MM.1S (cell line): ENCODE results near the gene PNMT.

Experiments
- EZH2 ChIP-seq: fragments of 300-600 bp; sonication (generic); optimal IDR thresholded peaks from 2 replicates; pipeline ENCODE3; 2017; ENCODE audit warnings: low read depth, mild to moderate bottlenecking, antibody characterized with exemption, low read length, mixed read lengths
- EZH2phosphoT487 ChIP-seq: fragments of 300-600 bp; sonication (generic); IDR thresholded peaks from 2 replicates; pipeline ENCODE4 v1.6.1; 2018; ENCODE audit warnings: antibody characterized with exemption, low read length
- TF ChIP-seq, protein P1 (sequence below): fragments of 300-600 bp; sonication (generic); IDR thresholded peaks from 2 replicates; pipeline ENCODE4 v1.5.1; 2016; ENCODE audit warnings: antibody characterized with exemption, low read length, mixed read lengths

DNA sequence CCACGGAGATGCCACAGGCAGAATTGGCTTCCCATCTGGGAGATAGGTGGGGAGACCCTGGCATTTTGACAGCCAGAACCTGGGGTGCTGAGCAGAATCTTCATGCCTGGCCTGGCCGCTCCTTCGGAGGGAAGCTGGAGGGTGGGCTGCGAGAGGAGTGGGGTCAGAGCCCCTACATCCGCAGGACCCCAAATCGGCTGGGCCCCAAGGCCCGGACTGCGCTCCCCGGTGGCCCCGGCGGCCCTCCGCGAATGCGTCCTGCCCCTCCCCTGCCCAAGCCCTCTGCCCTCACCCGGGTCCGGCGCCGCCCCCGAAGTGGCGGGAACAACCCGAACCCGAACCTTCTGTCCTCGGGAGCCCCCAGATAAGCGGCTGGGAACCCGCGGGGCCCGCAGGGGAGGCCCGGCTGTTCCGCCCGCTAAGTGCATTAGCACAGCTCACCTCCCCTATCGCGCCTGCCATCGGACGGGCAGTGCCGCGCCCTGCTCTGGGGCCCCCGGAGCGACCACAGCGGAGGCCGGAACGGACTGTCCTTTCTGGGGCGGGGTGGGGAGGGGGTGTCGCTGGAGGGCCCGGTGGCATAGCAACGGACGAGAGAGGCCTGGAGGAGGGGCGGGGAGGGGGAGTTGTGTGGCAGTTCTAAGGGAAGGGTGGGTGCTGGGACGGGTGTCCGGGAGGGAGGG is 850 bp upstream of the PNMT start:
- TF ChIP-seq, protein P1, sequence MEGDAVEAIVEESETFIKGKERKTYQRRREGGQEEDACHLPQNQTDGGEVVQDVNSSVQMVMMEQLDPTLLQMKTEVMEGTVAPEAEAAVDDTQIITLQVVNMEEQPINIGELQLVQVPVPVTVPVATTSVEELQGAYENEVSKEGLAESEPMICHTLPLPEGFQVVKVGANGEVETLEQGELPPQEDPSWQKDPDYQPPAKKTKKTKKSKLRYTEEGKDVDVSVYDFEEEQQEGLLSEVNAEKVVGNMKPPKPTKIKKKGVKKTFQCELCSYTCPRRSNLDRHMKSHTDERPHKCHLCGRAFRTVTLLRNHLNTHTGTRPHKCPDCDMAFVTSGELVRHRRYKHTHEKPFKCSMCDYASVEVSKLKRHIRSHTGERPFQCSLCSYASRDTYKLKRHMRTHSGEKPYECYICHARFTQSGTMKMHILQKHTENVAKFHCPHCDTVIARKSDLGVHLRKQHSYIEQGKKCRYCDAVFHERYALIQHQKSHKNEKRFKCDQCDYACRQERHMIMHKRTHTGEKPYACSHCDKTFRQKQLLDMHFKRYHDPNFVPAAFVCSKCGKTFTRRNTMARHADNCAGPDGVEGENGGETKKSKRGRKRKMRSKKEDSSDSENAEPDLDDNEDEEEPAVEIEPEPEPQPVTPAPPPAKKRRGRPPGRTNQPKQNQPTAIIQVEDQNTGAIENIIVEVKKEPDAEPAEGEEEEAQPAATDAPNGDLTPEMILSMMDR = no peak
- no peak for TF ChIP-seq EZH2phosphoT487
- no peak for TF ChIP-seq EZH2
